DMS53 (cell line): ENCODE data around the gene SLC9A6.
"Not testable (repeated sequence)": the region's sequence is repeated elsewhere in the genome, so short reads cannot be mapped to it uniquely, and the experiment has no call there.

Experiments used
- DNase-seq: peaks from one replicate; lab custom pipeline; 2025; lab: John Stamatoyannopoulos, UW

The SLC9A6 gene

DNA sequence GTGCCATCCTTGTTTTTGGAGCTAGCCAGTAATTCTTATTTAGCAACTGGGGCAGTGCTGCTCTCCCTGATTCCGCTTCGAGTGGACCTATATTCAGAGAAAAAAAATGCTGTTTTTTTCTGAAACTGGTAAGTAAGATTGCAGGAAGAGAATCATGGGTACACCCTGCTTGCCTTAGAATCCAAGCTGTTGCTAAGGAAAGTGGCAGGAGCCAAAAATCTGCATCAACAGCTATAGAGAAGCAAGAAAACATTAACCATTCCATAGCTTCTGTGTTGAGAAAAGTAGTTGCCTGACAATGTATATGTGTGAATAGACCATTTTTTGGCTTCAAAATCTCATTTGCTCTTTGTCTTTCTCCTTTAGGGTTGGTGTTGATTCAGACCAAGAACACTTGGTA is 44.5 kb downstream of the SLC9A6 start:
- DNase-seq: no peak

GRCh38 chrX:136030303-136031191 is 45.3 kb downstream of the SLC9A6 start:
- no peak for DNase-seq

- no peak for DNase-seq
Observed at GRCh38 chrX:136031626-136032025, 46.4 kb downstream of the SLC9A6 start.

DNA sequence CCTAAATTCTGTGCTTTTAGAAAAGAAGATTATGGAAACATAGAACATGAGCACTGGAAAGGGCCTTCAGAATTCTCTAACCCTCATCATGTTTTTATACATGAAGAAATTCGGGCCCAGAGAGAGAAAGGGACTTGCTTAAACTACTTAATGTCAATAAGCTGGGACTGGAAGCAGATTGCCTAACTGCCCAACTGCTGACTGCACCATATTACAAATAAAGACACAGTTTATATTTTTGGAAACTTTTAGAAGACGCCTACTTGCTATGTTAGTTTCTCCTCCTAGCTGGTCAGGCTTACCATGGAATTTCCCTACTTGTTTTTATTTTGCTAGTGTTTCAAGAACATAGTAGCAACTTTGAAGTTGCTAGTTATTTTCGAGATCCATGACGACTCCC is 47.1 kb downstream of the SLC9A6 start:
- no peak for DNase-seq

- DNase-seq: no peak
Observed at GRCh38 chrX:136034668-136035067, 49.4 kb downstream of the SLC9A6 start.

DNA sequence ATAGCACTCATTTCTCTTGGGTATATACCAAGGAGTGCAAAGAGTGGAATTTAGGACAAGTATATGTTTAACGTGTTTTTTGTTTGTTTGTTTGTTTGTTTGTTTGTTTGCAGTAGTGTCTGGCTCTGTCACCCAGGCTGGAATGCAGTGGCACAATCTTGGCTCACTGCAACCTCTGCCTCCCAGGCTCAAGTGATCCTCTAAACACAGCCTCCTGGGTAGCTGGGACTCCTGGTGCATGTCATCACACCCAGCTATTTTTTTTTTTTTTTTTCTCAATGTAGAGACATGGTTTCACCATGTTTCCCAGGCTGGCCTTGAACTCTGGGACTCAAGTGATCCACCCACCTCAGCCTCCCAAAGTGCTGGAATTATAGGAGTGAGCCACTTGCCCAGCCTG is 50.4 kb downstream of the SLC9A6 start:
- no peak for DNase-seq

GRCh38 chrX:136039485-136039884 is 54.2 kb downstream of the SLC9A6 start:
- DNase-seq: no peak

GRCh38 chrX:136039968-136040367 is 54.7 kb downstream of the SLC9A6 start:
- DNase-seq: no peak

DNA sequence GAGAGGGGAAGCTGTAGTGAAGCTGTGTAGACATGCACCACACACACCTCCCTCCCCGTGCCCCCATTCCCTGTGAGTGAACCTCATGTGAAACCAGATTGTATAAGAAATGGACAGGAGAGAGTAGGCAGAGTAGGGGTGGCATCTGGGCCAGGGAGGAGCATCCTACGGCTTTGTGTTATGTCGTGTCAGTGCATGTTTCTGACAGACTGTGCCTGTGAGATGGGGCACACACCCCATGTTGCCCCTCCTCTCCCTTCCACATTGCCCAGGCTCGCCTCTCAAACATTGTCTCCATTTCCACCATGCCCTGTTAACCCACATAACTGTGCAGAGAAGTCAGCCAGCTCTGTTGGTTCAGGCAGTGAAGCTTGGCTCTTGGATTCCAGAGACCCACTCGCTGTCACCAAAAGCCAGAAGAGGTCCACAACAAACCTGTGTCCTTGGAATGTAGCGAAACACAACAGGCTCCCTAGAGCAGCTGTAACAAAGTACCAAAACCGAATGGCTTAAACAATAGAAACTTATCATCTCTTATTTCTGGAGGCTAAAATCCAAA is 56.1 kb downstream of the SLC9A6 start:
- no peak for DNase-seq

DNA sequence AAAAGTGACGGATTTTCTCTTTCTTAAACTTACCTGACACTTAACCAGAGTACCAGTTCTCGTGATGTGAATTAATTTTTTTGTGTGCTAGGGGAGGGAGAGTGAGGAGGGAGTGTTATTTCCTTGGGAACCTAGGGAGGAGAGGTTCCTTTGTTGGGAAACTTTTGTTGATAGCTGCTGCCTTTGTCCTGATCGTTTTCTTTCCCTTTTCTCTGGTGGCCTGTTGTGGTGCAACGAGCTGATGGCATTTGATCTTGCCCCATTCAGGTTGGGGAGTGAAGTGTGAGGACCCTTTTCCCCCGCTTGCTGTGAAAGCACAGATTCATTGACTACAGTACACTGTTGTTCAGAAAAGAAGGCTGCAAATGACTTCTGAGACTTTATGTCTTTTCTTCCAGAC is 59.8 kb downstream of the SLC9A6 start:
- no peak for DNase-seq

DNA sequence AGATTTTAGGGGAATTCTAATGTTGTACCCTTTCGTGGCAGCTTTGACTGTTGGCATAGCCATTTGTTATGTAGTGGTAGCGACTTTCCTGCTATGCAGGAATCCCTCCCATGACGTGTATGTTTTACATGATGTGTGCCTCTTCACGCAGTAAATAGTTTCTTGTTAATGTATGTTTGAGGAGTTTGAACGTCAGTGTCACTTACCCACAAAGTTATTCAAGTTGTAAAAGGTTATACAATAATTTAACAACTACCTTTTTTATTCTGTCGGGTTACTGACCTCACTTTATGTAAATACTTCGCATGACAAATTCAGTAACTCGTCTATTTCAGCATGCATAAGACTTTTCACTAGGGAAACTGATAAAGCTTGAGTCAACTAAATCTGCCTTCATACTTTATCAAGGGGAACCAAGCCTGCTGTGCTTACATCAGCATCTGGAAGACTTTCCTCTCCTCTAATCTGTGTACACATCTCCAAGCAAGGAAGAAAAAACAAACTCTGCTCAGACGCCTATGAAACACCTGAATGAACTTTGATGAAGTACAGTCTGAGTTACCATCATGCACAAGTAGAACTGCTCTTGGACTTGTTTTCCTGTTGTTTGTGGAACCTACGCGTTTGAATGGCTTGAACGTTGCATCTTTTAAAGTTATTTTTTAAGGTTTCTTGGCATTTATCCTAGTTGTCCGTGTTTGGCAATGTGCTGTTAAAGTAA is 61.2 kb downstream of the SLC9A6 start:
- DNase-seq: no peak

- no peak for DNase-seq
Observed at GRCh38 chrX:136047016-136047642, 61.9 kb downstream of the SLC9A6 start.

- DNase-seq: no peak
Observed at GRCh38 chrX:136047969-136048368, 62.7 kb downstream of the SLC9A6 start.

DNA sequence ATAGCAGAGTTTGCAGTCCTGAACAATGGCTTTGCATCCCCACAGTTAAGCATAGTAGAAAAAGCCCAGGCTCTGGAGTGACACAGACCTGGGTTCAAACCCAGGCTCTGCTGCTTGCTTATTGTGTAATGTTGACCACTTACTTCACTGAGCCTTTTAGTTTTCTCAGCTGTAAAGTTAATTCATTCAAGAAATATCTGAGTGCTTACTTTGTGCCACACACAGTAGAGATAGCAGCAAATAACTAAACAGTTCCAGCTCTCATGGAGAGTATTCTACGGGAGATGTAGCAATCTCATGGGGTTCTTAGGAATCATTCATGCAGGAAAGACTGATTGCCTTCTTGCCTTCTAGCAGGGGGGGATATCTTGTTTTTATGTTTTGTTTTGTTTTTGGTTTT is 63.2 kb downstream of the SLC9A6 start:
- no peak for DNase-seq

GRCh38 chrX:136049608-136050007 is 64.4 kb downstream of the SLC9A6 start:
- DNase-seq: no peak

GRCh38 chrX:136050875-136051274 is 65.6 kb downstream of the SLC9A6 start:
- DNase-seq: not testable (repeated sequence)

GRCh38 chrX:136051611-136052010 is 66.4 kb downstream of the SLC9A6 start:
- DNase-seq: no peak

GRCh38 chrX:136055651-136056221 is 70.5 kb downstream of the SLC9A6 start:
- no peak for DNase-seq

DNA sequence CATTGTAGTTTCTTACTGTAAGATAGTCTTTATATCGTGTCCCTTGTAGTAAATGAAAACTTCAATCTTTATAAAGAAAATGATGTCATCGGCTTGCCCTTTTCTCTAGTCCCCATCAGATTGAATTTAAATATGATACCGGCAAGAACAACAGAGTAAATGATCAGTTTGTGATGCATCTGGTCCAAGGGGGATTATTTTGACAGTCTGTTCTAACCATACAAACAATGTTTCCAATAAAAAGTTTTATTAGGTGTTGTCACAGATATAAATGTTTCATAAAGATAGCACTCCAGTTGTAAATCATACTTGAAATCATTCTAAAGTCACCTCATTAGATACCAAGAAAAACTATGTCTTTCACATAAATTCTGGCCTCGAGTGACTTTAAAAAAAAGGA is 72.3 kb downstream of the SLC9A6 start:
- DNase-seq: no peak

DNA sequence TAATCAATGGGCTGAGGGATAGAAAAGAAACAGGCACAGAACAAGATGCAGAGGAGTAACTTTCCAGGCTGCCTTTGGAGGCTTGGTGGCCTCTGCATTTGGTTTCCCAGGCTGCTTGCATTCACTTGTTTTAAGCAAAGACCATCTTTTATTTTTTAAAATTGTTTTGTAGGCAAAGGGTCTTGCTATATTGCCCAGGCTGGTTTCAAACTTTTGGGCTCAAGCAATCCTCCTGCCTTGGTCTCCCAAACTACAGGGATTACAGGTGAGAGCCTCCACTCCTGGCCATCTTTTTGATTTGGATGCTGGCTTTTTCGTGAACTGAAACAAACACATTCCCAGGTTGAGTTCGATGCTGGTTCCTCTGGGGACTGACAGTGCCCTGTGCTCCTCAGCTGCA is 74.1 kb downstream of the SLC9A6 start:
- DNase-seq: no peak

- DNase-seq: no peak
Observed at GRCh38 chrX:136061286-136061685, 76.1 kb downstream of the SLC9A6 start.

GRCh38 chrX:136061696-136062095 is 76.5 kb downstream of the SLC9A6 start:
- no peak for DNase-seq
